Hepatocyte (in vitro differentiated cells): ENCODE data around the gene LY9. TPM values are rescaled to one million over a fixed set of nuclear protein-coding genes. Genes with fewer than 3 reads are reported as not detected.

Experiments
- DNase-seq: peaks from one replicate; pipeline ENCODE4 v3.0.0-alpha.2; 2016; ENCODE audit warnings: low spot score
- H2AFZ ChIP-seq: fragments of 200-600 bp; sonication (generic); 2 replicates; pipeline ENCODE4 v1.6.0; 2016; ENCODE audit warnings: antibody characterized with exemption, mild to moderate bottlenecking
- H3K27ac ChIP-seq: fragments of 200-600 bp; sonication (generic); 2 replicates; pipeline ENCODE4 v1.5.1; 2016; ENCODE audit warnings: mild to moderate bottlenecking
- H3K27me3 ChIP-seq: fragments of 200-600 bp; sonication (generic); 2 replicates; pipeline ENCODE4 v1.6.1; 2016
- H3K36me3 ChIP-seq: fragments of 200-600 bp; sonication (generic); replicated peaks from 2 replicates; pipeline ENCODE4 v1.5.1; 2016; ENCODE audit warnings: low read depth; ENCODE audit not compliant: insufficient read depth
- H3K4me1 ChIP-seq: fragments of 200-600 bp; sonication (generic); 2 replicates; pipeline ENCODE4 v1.5.1; 2016; ENCODE audit warnings: mild to moderate bottlenecking, moderate library complexity; ENCODE audit not compliant: insufficient read depth
- H3K4me2 ChIP-seq: fragments of 200-600 bp; sonication (generic); 2 replicates; pipeline ENCODE4 v1.6.0; 2016
- H3K4me3 ChIP-seq: fragments of 200-600 bp; sonication (generic); 2 replicates; pipeline ENCODE4 v1.5.1; 2016; ENCODE audit warnings: mild to moderate bottlenecking
- H3K79me2 ChIP-seq: fragments of 200-600 bp; sonication (generic); 2 replicates; pipeline ENCODE4 v1.6.0; 2017; ENCODE audit warnings: mild to moderate bottlenecking
- H3K9me2 ChIP-seq: fragments of 200-600 bp; sonication (generic); replicated peaks from 2 replicates; pipeline ENCODE4 v1.6.0; 2017; ENCODE audit warnings: mild to moderate bottlenecking; ENCODE audit not compliant: insufficient read depth
- H3K9me3 ChIP-seq: fragments of 200-600 bp; sonication (generic); 2 replicates; pipeline ENCODE4 v1.5.1; 2016; ENCODE audit warnings: low read depth, mild to moderate bottlenecking
- H4K20me1 ChIP-seq: fragments of 200-600 bp; sonication (generic); 2 replicates; pipeline ENCODE4 v1.6.0; 2016; ENCODE audit warnings: mild to moderate bottlenecking; ENCODE audit not compliant: insufficient read depth, poor library complexity, severe bottlenecking
- CTCF ChIP-seq: fragments of 200-600 bp; sonication (generic); IDR thresholded peaks from 2 replicates; pipeline ENCODE4 v1.5.1; 2016; ENCODE audit warnings: antibody characterized with exemption, mild to moderate bottlenecking; ENCODE audit not compliant: poor library complexity
- EZH2 ChIP-seq: fragments of 200-600 bp; sonication (generic); IDR thresholded peaks from 2 replicates; pipeline ENCODE4 v1.6.1; 2016; ENCODE audit warnings: antibody characterized with exemption, mild to moderate bottlenecking, borderline replicate concordance
- EZH2phosphoT487 ChIP-seq: fragments of 200-600 bp; sonication (generic); IDR thresholded peaks from one replicate; pipeline ENCODE4 v1.6.1; 2018; ENCODE audit warnings: antibody characterized with exemption, mild to moderate bottlenecking, low read depth, moderate library complexity; ENCODE audit not compliant: unreplicated experiment, severe bottlenecking
- WGBS: methylation state at CpG from one replicate; pipeline ENCODE4 v1.1.6; 2016; ENCODE audit warnings: low lambda C conversion rate; ENCODE audit errors: missing lambda C conversion rate; 5-methylcytosine and 5-hydroxymethylcytosine counted together
- polyA plus RNA-seq: library from polyadenylated mRNA; unstranded; fragments of >200 nt; fragmentation: Nextera tagmentation; extraction: Ambion mirVana; gene quantifications from 2 replicates; pipeline ENCODE4 v1.2.1, GENCODE V29; 2016
- total RNA-seq: library from RNA; depleted of rRNA; stranded (reverse); fragments of >200 nt; gene quantifications from 2 replicates; pipeline ENCODE4 v1.2.3, GENCODE V29; 2014

Gene LY9
- total and polyA plus RNA-seq, 2 experiments from 2014 or later, result not detected

- no peak for TF ChIP-seq CTCF
- TF ChIP-seq EZH2, result no peak
- TF ChIP-seq EZH2phosphoT487, result no peak
- no peak overlapping the region for H3K4me3 ChIP-seq
- no peak for DNase-seq
Observed at GRCh38 chr1:160800142-160800541, 4.2 kb downstream of the LY9 start.

GRCh38 chr1:160800645-160801408, 4.9 kb downstream of the LY9 start:
- WGBS, result 58% methylated on average over 4 of the region's 4 CpGs
- no peaks in the 10 kb centered on the region for H3K9me2 ChIP-seq
- H3K27me3 ChIP-seq, result no peaks in the 10 kb centered on the region
- H3K36me3 ChIP-seq, result no peaks in the 10 kb centered on the region
- no peak overlapping the region for H3K4me2 ChIP-seq
- H3K27ac ChIP-seq, result no peak overlapping the region
- no peaks in the 10 kb centered on the region for H3K9me3 ChIP-seq
- H3K4me1 ChIP-seq, result no peaks in the 10 kb centered on the region
- H3K79me2 ChIP-seq, result no peaks in the 10 kb centered on the region
- no peak for DNase-seq
- no peak for TF ChIP-seq CTCF
- no peak for TF ChIP-seq EZH2
- TF ChIP-seq EZH2phosphoT487, result no peak
- no peaks in the 10 kb centered on the region for H4K20me1 ChIP-seq
- no peak overlapping the region for H3K4me3 ChIP-seq
- H2AFZ ChIP-seq, result no peak overlapping the region

More at GRCh38 chr1:160800142-160800541, 4.2 kb downstream of the LY9 start:
- H3K4me1 ChIP-seq, result no peaks in the 10 kb centered on the region
- no peaks in the 10 kb centered on the region for H4K20me1 ChIP-seq
- H3K79me2 ChIP-seq, result no peaks in the 10 kb centered on the region
- H3K4me2 ChIP-seq, result no peak overlapping the region
- H2AFZ ChIP-seq, result no peak overlapping the region
- no peaks in the 10 kb centered on the region for H3K9me2 ChIP-seq
- H3K9me3 ChIP-seq, result no peaks in the 10 kb centered on the region
- no peak overlapping the region for H3K27ac ChIP-seq
- 97% methylated on average over 1 of the region's 1 CpG for WGBS
- no peaks in the 10 kb centered on the region for H3K27me3 ChIP-seq
- no peaks in the 10 kb centered on the region for H3K36me3 ChIP-seq

GRCh38 chr1:160801836-160802580, 6.0 kb downstream of the LY9 start:
- Histone ChIP-seq H4K20me1 (no peaks in the 10 kb centered on the region), H3K27ac (no peak overlapping the region), H3K4me2 (no peak overlapping the region), H3K4me3 (no peak overlapping the region), H3K9me3 (no peaks in the 10 kb centered on the region), H3K36me3 (no peaks in the 10 kb centered on the region), H2AFZ (no peak overlapping the region), H3K79me2 (no peaks in the 10 kb centered on the region), H3K27me3 (no peaks in the 10 kb centered on the region), H3K4me1 (no peaks in the 10 kb centered on the region), H3K9me2 (no peaks in the 10 kb centered on the region)
- DNase-seq, result no peak
- WGBS, result 95% methylated on average over 28 of the region's 43 CpGs
- TF ChIP-seq EZH2, result no peak
- TF ChIP-seq EZH2phosphoT487, result no peak
- no peak for TF ChIP-seq CTCF
